Hepatocyte (in vitro differentiated cells): ENCODE measurements around the gene BRCA1. TPM values are rescaled to one million over a fixed set of nuclear protein-coding genes. Genes with fewer than 3 reads are reported as not detected.
A peak's percentile ranks its signal among the peaks of the same experiment; 100 is the strongest.

ENCODE experiments used
- DNase-seq: peaks from one replicate; pipeline ENCODE4 v3.0.0-alpha.2; 2016; ENCODE audit warnings: low spot score
- H2AFZ ChIP-seq: fragments of 200-600 bp; sonication (generic); 2 replicates; pipeline ENCODE4 v1.6.0; 2016; ENCODE audit warnings: antibody characterized with exemption, mild to moderate bottlenecking
- H3K27ac ChIP-seq: fragments of 200-600 bp; sonication (generic); 2 replicates; pipeline ENCODE4 v1.5.1; 2016; ENCODE audit warnings: mild to moderate bottlenecking
- H3K27me3 ChIP-seq: fragments of 200-600 bp; sonication (generic); 2 replicates; pipeline ENCODE4 v1.6.1; 2016
- H3K36me3 ChIP-seq: fragments of 200-600 bp; sonication (generic); replicated peaks from 2 replicates; pipeline ENCODE4 v1.5.1; 2016; ENCODE audit warnings: low read depth; ENCODE audit not compliant: insufficient read depth
- H3K4me1 ChIP-seq: fragments of 200-600 bp; sonication (generic); 2 replicates; pipeline ENCODE4 v1.5.1; 2016; ENCODE audit warnings: mild to moderate bottlenecking, moderate library complexity; ENCODE audit not compliant: insufficient read depth
- H3K4me2 ChIP-seq: fragments of 200-600 bp; sonication (generic); 2 replicates; pipeline ENCODE4 v1.6.0; 2016
- H3K4me3 ChIP-seq: fragments of 200-600 bp; sonication (generic); 2 replicates; pipeline ENCODE4 v1.5.1; 2016; ENCODE audit warnings: mild to moderate bottlenecking
- H3K79me2 ChIP-seq: fragments of 200-600 bp; sonication (generic); 2 replicates; pipeline ENCODE4 v1.6.0; 2017; ENCODE audit warnings: mild to moderate bottlenecking
- H3K9me2 ChIP-seq: fragments of 200-600 bp; sonication (generic); replicated peaks from 2 replicates; pipeline ENCODE4 v1.6.0; 2017; ENCODE audit warnings: mild to moderate bottlenecking; ENCODE audit not compliant: insufficient read depth
- H3K9me3 ChIP-seq: fragments of 200-600 bp; sonication (generic); 2 replicates; pipeline ENCODE4 v1.5.1; 2016; ENCODE audit warnings: low read depth, mild to moderate bottlenecking
- H4K20me1 ChIP-seq: fragments of 200-600 bp; sonication (generic); 2 replicates; pipeline ENCODE4 v1.6.0; 2016; ENCODE audit warnings: mild to moderate bottlenecking; ENCODE audit not compliant: insufficient read depth, poor library complexity, severe bottlenecking
- CTCF ChIP-seq: fragments of 200-600 bp; sonication (generic); IDR thresholded peaks from 2 replicates; pipeline ENCODE4 v1.5.1; 2016; ENCODE audit warnings: antibody characterized with exemption, mild to moderate bottlenecking; ENCODE audit not compliant: poor library complexity
- EZH2 ChIP-seq: fragments of 200-600 bp; sonication (generic); IDR thresholded peaks from 2 replicates; pipeline ENCODE4 v1.6.1; 2016; ENCODE audit warnings: antibody characterized with exemption, mild to moderate bottlenecking, borderline replicate concordance
- EZH2phosphoT487 ChIP-seq: fragments of 200-600 bp; sonication (generic); IDR thresholded peaks from one replicate; pipeline ENCODE4 v1.6.1; 2018; ENCODE audit warnings: antibody characterized with exemption, mild to moderate bottlenecking, low read depth, moderate library complexity; ENCODE audit not compliant: unreplicated experiment, severe bottlenecking
- WGBS: methylation state at CpG from one replicate; pipeline ENCODE4 v1.1.6; 2016; ENCODE audit warnings: low lambda C conversion rate; ENCODE audit errors: missing lambda C conversion rate; 5-methylcytosine and 5-hydroxymethylcytosine counted together
- polyA plus RNA-seq: library from polyadenylated mRNA; unstranded; fragments of >200 nt; fragmentation: Nextera tagmentation; extraction: Ambion mirVana; gene quantifications from 2 replicates; pipeline ENCODE4 v1.2.1, GENCODE V29; 2016
- total RNA-seq: library from RNA; depleted of rRNA; stranded (reverse); fragments of >200 nt; gene quantifications from 2 replicates; pipeline ENCODE4 v1.2.3, GENCODE V29; 2014

BRCA1 gene
- total and polyA plus RNA-seq, 2 experiments from 2014 or later: 7.0 to 8.0 TPM

DNA sequence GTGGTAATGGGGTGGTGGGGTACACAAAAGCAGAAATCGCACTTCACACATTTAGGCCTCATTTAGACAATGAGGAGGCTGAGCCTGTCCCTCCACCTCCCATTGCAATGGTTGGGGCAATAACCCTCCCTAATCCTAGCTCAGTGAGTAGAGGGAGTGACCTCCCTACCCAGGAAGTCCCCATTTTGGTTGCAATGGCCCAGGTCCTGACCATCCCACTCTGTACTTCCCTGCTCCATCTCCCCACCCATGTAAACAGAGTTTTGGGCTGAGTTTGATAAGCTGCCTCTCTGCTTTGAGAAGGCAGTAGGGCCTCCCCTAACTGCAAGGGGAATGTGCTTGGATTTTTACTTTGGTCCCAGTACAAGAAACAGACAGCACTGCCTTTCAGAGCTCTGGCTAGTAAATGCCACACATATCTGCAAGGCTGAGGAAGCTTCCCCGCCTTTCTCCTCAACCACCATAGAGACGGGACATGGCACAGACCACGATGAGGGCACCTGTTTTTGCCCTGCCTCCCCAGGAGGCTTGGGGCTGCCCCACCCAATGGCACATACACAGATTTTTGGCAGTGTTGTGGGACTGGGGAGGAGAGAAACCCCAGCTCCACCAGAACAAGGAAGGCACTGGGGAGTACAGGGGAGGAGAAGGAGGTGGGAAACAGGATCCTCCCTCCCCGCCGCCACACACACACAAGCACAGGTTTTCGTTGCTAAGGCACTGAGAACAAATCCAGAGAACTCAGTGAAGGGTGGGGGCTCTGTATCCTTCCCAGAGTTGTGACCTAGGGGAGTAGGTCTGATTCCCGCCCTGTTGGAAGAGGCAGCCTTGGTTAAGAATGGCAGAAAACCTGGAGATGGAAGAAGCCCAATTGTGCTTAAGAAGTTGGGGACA lies 110.3 kb downstream of the BRCA1 start:
- no peak overlapping the region for H2AFZ ChIP-seq
- no peak overlapping the region for H3K27ac ChIP-seq
- peaks cover 26% of the 10 kb centered on the region for H3K79me2 ChIP-seq
- DNase-seq: no peak
- no peak overlapping the region for H3K4me3 ChIP-seq
- H3K36me3 ChIP-seq: no peaks in the 10 kb centered on the region
- TF ChIP-seq EZH2 (no peak), EZH2phosphoT487 (no peak), CTCF (no peak)
- H3K4me2 ChIP-seq: no peak overlapping the region
- peaks cover 15% of the 10 kb centered on the region for H4K20me1 ChIP-seq
- peaks cover 35% of the 10 kb centered on the region for H3K4me1 ChIP-seq
- no peaks in the 10 kb centered on the region for H3K27me3 ChIP-seq
- H3K9me2 ChIP-seq: no peaks in the 10 kb centered on the region
- H3K9me3 ChIP-seq: no peaks in the 10 kb centered on the region
- WGBS: 90% methylated on average over 8 of the region's 8 CpGs

- H3K4me3 ChIP-seq: no peak overlapping the region
- H3K27me3 ChIP-seq: no peaks in the 10 kb centered on the region
- no peaks in the 10 kb centered on the region for H3K36me3 ChIP-seq
- peaks cover 14% of the 10 kb centered on the region for H4K20me1 ChIP-seq
- no peak overlapping the region for H3K27ac ChIP-seq
- no peaks in the 10 kb centered on the region for H3K9me2 ChIP-seq
- H3K4me2 ChIP-seq: no peak overlapping the region
- peaks cover 29% of the 10 kb centered on the region for H3K4me1 ChIP-seq
- H2AFZ ChIP-seq: no peak overlapping the region
- no peak for TF ChIP-seq CTCF
- TF ChIP-seq EZH2phosphoT487: no peak
- no peak for TF ChIP-seq EZH2
- H3K9me3 ChIP-seq: no peaks in the 10 kb centered on the region
- H3K79me2 ChIP-seq: peaks cover 21% of the 10 kb centered on the region
- WGBS: 88% methylated on average over 12 of the region's 12 CpGs
- no peak for DNase-seq
Measured at GRCh38 chr17:43014020-43014648, 111.0 kb downstream of the BRCA1 start.

GRCh38 chr17:43013296-43013695 lies 111.9 kb downstream of the BRCA1 start:
- DNase-seq: no peak
- no peak overlapping the region for H3K4me2 ChIP-seq
- H3K36me3 ChIP-seq: no peaks in the 10 kb centered on the region
- 92% methylated on average over 8 of the region's 8 CpGs for WGBS
- H3K79me2 ChIP-seq: peaks cover 18% of the 10 kb centered on the region
- H3K4me3 ChIP-seq: no peak overlapping the region
- H3K27ac ChIP-seq: no peak overlapping the region
- TF ChIP-seq EZH2: no peak
- H2AFZ ChIP-seq: no peak overlapping the region
- no peaks in the 10 kb centered on the region for H3K27me3 ChIP-seq
- H3K4me1 ChIP-seq: peaks cover 22% of the 10 kb centered on the region
- no peaks in the 10 kb centered on the region for H3K9me2 ChIP-seq
- H3K9me3 ChIP-seq: no peaks in the 10 kb centered on the region
- peaks cover 7% of the 10 kb centered on the region for H4K20me1 ChIP-seq

GRCh38 chr17:43011728-43012472 lies 113.3 kb downstream of the BRCA1 start:
- no peak for DNase-seq
- no peak for TF ChIP-seq EZH2
- TF ChIP-seq CTCF: no peak
- Histone ChIP-seq H3K4me2 (no peak overlapping the region), H3K4me3 (no peak overlapping the region), H2AFZ (no peak overlapping the region), H3K36me3 (no peaks in the 10 kb centered on the region), H3K9me3 (no peaks in the 10 kb centered on the region), H3K27ac (peak overlapping the region; percentile 85), H3K9me2 (no peaks in the 10 kb centered on the region), H3K27me3 (no peaks in the 10 kb centered on the region), H4K20me1 (no peaks in the 10 kb centered on the region), H3K79me2 (peaks cover 19% of the 10 kb centered on the region), H3K4me1 (peaks cover 22% of the 10 kb centered on the region)
- WGBS: 73% methylated on average over 15 of the region's 15 CpGs
